AG04450 (cell line): ENCODE data around the gene TTC1. TPM values are rescaled to one million over a fixed set of nuclear protein-coding genes. Genes with fewer than 3 reads are reported as not detected.

Source experiments
- CTCF ChIA-PET: fragments of 300-600, 350-600 bp; formaldehyde crosslinking; extraction: SDS; loops from one replicate; lab custom pipeline; 2022; ENCODE audit warnings: antibody characterized with exemption, inconsistent platforms; lab: Charles Lee
- POLR2A ChIA-PET: fragments of 350-600 bp; formaldehyde crosslinking; extraction: SDS; loops from one replicate; lab custom pipeline; 2021; ENCODE audit warnings: antibody characterized with exemption, inconsistent platforms; lab: Yijun Ruan, JAX
- DNase-seq: peaks from one replicate; pipeline ENCODE4 v3.0.0-alpha.2; 2011; ENCODE audit warnings: low read depth, low spot score
- H3K27ac ChIP-seq: one replicate; pipeline ENCODE4 v1.5.1; 2012; ENCODE audit warnings: low read depth, low read length, control low read depth
- H3K27me3 ChIP-seq: one replicate; pipeline ENCODE4 v1.6.0; 2012; ENCODE audit warnings: low read length; ENCODE audit not compliant: control insufficient read depth, insufficient read depth
- H3K4me3 ChIP-seq: 2 replicates; pipeline ENCODE4 v1.5.1; 2011; ENCODE audit warnings: mild to moderate bottlenecking, low read depth, low read length, control low read depth
- H3K9me3 ChIP-seq: 2 replicates; pipeline ENCODE4 v1.5.1; 2012; ENCODE audit warnings: low read length; ENCODE audit not compliant: control insufficient read depth, insufficient read depth
- CTCF ChIP-seq: IDR thresholded peaks from 2 replicates; pipeline ENCODE4 v1.5.1; 2011; ENCODE audit warnings: low read depth, low read length, control low read depth, inconsistent platforms
- polyA plus RNA-seq: library from polyadenylated mRNA; depleted of rRNA; stranded (reverse); fragments of >200 nt; gene quantifications from 2 replicates; pipeline ENCODE4 v1.2.3, GENCODE V29; 2011

The TTC1 gene
- polyA plus RNA-seq, 1 experiment = 53.7 TPM

DNA sequence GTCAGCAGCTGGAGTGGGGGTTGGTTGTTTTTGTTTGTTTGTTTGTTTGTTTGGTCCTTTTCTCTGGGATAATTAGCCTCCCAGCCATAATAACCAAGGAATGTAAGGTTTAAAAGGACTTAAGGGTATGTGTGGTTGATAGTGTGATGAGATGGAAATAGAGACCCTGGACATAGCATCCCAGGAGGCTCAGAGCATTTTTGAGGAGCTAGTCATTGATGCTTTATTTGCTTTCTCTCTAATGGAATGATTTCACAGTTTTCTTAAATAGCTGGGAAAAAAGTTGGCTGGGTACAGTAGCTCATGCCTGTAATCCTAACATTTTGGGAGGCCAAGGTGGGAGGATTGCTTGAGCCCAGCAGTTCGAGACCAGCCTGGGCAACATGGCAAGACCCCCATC, 45.1 kb downstream of the TTC1 start:
- no peak for TF ChIP-seq CTCF
- H3K27ac ChIP-seq = no peak overlapping the region
- DNase-seq = peak; percentile 8
- H3K9me3 ChIP-seq = no peaks in the 10 kb centered on the region; the same call in 1 of the 2 replicates
- H3K27me3 ChIP-seq = no peaks in the 10 kb centered on the region
- no peak overlapping the region for H3K4me3 ChIP-seq
- CTCF ChIA-PET = interaction anchor here (0.7 to 4.9 kb wide), 3 partner anchors 33 to 337 kb away, joined by 3 to 32 read pairs (median 3); no protein-coding TSS in a partner anchor
- POLR2A ChIA-PET = no interaction called here

DNA sequence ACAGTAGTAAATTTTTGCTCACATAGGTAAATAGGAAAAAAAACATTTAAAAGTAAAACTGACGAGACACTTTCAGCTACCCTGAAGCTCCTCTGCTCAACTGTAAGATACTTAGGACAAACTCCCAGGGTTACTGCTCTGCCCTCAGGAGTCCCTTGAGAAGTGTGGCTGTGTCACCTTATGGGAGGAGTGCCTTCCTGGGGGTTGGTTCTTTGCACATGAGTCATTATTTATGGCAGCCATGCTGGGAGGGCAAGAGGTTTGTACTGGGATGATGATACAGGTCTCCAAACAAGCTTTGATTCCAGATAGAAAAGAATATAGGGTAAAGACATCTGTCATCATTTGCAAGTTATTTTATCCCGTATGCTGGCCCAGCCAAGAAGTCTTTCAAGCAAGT, 45.9 kb downstream of the TTC1 start:
- no peak for DNase-seq
- Histone ChIP-seq H3K27me3 (no peaks in the 10 kb centered on the region), H3K27ac (no peak overlapping the region), H3K9me3 (no peaks in the 10 kb centered on the region; the same call in 1 of the 2 replicates), H3K4me3 (no peak overlapping the region)
- CTCF ChIA-PET = interaction anchor here (1.2 to 4.9 kb wide), 2 partner anchors 34 to 336 kb away, joined by 3 to 32 read pairs; no protein-coding TSS in a partner anchor
- POLR2A ChIA-PET = no interaction called here
- TF ChIP-seq CTCF = no peak

DNA sequence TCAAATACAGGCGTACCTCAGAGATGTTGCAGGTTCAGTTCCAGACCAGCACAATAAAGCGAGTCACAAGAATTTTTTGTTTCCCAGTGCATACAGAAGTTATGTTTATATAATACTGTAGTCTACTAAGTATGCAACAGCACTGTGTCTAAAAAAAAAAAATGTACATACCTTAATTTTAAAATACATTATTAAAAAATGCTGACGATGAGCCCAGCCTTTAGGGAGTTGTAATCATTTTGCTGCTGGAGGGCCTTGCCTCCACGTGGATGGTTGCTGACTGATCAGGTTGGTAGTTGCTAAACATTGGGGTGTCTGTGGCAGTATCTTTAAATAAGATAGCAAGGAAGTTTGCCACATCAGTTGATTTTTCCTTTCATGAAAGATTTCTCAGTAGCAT, 48.3 kb downstream of the TTC1 start:
- TF ChIP-seq CTCF = no peak
- Histone ChIP-seq H3K27ac (no peak overlapping the region), H3K9me3 (no peaks in the 10 kb centered on the region; the same call in 1 of the 2 replicates), H3K27me3 (no peaks in the 10 kb centered on the region), H3K4me3 (no peak overlapping the region)
- no peak for DNase-seq
- POLR2A ChIA-PET = interaction anchor here (0.6 kb wide), 1 partner anchor 40 kb away, joined by 15 read pairs; no protein-coding TSS in a partner anchor
- CTCF ChIA-PET = interaction anchor here (4.9 kb wide), 1 partner anchor 36 kb away, joined by 32 read pairs; no protein-coding TSS in a partner anchor

DNA sequence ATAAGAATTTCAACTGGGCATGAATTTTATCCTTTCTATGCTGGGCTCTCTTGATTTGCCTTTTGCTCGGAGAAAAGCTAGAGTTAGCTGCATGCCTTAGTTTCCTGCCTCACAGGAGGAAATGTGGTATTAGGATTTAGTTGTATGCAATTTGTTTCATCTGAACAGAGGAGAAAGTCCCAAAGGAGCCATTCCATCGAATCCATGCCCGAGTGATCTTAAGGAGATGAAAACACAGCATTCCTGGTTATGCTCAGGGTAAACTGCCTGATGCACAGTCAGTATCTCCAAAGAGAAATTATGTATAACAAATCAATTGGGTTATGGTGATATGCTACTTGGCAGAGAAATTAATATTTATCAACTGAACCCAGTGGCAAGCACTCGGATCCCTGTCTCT, 51.1 kb downstream of the TTC1 start:
- ChIA-PET CTCF (no interaction called here), POLR2A (no interaction called here)
- H3K27me3 ChIP-seq = no peaks in the 10 kb centered on the region
- TF ChIP-seq CTCF = no peak
- H3K9me3 ChIP-seq = no peaks in the 10 kb centered on the region; the same call in 1 of the 2 replicates
- H3K4me3 ChIP-seq = no peak overlapping the region
- no peak overlapping the region for H3K27ac ChIP-seq
- no peak for DNase-seq

GRCh38 chr5:160061770-160062169, 52.8 kb downstream of the TTC1 start:
- DNase-seq = no peak
- CTCF ChIA-PET = interaction anchor here (0.7 kb wide), 1 partner anchor 745 kb away, joined by 4 read pairs; no protein-coding TSS in a partner anchor
- no peaks in the 10 kb centered on the region for H3K27me3 ChIP-seq
- no peak for TF ChIP-seq CTCF
- POLR2A ChIA-PET = no interaction called here
- peak overlapping the region; percentile 21 for H3K27ac ChIP-seq
- H3K4me3 ChIP-seq = no peak overlapping the region
- no peaks in the 10 kb centered on the region; the same call in 1 of the 2 replicates for H3K9me3 ChIP-seq
